Inflammatory macrophage (primary cell): ENCODE results near the gene DPM1.
A peak's percentile ranks its signal among the peaks of the same experiment; 100 is the strongest.

Source experiments
- DNase-seq, 2 donors: peaks; one replicate each; pipeline ENCODE4 v3.0.0-alpha.2; 2020 to 2022
- total RNA-seq, 18 experiments: gene quantifications; one replicate each; lab custom pipeline; 2026; ENCODE audit warnings: mixed read lengths in 6 of 18, inconsistent platforms in 2 of 18; lab: John Stamatoyannopoulos, UW

Gene DPM1
- total RNA-seq: 29.3 to 53.8 (median 47.5) reads per million in 18 experiments

DNA sequence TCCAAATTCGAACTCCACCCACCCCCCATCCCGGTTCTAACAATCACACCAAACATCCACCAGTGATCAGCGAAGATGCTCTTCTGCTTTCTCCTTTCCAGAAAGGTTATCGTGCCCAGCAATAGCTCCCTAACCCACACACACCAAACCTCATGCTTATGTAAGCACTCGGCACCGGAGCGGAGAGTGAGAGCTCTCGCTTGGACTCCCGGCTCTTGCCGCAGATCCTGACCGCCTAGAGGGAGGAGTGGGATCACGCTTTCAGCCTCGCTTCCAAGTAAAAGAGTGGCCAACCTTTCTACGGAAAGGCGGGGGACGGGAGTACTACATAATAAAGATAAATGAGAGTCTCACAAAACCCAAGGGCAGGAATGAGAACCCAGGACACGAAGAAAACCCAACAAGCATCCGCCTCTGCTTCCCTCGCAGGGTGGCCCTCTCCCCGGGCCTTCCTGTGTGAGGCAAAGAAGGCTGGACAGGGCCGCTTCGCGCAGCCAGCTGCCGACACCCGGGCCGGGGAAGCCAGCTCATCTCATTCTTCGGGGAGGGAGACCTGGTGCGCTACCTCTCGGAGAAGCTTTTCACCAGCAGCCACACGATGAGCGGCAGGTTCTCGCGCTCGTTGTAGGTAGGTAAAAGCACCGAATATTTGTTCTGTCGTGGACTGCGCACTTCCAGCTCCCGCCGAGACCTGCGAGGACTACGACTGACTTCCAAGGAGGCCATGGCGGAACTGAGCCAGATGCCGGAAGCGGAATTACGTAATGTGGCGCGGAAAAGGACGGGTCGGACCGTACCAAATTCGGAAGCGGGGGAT, at the start of gene DPM1:
DPM1 (minus strand) TSS at position 735 of the 817 bp plus-strand sequence; CDS start at position 726, 9 bp downstream.
- DNase-seq: peak; percentile 61 to 93

DNA sequence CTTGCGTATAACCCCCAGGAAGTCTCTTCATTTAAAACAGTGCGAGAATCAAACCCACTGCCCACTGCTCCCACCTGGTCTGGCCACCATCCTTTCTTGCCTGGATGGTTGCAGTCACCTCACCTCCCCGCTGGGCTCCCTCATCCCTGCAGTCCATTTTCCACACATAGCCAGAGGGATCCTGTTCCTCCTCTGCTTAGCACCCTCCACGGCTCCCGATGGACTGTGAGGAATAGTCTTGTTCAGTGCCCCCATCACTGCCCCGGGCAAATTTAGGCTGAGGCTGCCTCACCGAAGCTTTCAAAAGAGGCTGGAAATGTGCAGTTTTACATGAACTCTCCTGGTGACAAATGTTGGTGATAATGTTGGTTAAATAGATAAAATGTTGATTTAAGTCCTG, 46.9 kb upstream of the DPM1 start:
- DNase-seq: no peak

DNA sequence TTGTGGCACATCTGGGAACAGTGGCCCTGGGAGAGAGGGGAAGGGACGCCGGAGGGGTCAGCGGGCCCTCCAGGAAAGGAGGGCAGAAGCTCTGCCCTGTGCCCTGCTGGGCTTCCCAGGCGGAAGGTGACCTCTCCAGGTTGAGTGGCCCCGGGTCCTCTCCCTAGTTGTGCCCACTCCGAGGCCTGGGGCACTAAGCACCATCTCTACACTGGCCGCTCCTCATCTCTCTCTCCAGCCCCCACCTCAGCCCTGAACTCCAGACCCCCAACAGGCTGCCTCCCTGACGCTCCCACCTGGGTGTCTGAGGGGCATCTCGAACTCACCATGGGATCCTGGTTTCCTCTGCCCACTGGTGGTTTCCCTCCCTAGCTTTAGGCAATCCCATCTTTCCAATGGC, 46.4 kb upstream of the DPM1 start:
- DNase-seq: no peak

DNA sequence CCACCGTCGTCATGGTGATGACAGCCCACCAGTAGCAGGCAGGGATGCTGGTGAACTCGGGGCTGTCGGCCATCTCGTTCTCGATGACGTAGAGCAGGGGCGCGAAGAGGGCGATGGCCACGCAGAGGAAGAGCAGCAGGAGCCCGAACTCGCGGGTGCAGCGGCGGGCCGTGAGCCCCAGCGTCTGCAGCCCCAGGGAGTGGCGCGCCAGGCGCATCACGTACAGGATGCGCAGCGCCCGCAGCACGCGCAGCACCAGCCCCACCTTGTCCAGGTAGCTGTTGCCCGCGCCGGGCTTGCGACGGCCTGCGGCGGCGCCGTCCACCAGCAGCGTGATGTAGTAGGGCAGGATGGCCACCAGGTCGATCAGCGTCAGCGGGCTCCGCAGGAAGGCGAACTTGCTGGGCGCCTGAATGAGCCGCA, 46.0 kb upstream of the DPM1 start:
- no peak for DNase-seq

DNA sequence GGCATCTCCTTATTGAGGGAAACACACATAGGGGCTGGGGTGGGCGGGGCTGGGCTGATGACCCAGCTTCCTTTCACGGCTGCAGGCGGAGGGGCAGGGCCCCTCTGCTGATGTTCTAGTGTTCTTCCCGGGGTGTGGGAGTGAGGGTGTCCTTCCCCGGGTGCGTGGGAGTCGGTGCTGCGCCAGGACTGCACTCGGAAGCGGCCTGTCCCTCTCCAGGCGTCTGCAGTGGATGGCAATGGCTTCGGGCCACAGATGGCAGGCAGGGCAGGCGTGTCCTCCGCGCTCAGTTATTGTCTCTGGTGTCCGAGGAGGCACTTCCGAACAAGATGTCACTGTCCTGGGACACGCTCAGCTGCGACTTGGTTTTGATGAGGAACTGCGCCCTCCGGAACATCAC, 45.4 kb upstream of the DPM1 start:
- DNase-seq: no peak

DNA sequence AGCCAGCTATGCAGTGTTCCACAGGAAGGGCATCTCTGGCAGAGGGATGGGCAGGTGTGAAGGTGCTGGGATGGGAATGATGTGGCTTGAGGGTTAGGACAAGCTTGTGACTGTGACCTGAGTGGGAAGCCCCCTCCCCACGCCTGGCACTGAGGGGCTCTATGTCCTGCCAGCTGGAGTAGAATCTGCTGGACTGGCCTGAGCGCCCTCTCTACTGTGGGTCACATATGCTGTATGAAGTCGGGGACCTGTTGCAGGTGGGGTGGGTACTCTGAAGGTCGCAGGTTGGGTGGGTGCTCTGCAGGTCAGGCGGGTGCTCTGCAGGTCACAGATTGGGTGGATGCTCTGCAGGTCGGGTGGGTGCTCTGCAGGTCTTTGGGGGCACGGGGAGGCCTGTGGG, 44.3 kb upstream of the DPM1 start:
- no peak for DNase-seq

DNA sequence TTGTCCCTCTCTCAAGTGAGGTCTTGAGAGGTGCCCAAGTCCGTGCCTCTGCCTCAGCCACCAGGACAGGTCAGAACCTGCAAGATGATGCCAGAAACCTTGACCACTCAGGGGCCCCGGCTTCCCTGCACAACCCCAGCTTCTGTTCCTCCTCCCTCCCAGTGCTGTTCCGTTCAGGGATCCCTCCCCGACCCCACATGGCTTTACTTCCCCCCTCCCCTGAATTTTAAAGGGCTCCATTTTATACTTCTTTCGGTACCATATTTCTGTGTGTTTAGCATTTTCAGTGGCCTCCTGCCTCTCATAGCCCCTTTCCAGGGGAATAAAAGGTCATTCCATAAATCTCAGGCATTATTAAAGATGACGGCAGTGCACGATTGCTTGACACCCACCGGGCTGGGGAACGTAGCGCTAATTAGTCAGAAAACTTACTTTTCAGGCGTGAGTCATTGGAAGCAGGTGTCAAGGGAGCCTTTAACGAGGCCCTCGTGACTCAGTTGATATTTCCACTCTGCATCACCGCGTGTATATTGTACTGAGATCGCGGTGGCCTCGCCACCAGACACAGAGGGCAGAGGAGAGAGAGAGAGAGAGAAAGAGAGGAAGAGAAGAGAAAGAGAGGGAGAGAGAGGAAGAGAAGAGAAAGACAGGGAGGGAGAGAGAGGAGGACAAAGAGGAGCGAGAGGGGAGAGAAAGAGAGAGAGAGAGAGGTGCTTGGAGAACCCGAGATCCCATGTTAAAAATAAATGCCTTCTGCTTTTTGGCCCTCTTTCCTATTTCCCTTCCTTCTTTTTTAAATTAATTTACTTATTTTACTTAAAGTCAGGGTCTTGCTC, 43.3 kb upstream of the DPM1 start:
- DNase-seq: no peak

DNA sequence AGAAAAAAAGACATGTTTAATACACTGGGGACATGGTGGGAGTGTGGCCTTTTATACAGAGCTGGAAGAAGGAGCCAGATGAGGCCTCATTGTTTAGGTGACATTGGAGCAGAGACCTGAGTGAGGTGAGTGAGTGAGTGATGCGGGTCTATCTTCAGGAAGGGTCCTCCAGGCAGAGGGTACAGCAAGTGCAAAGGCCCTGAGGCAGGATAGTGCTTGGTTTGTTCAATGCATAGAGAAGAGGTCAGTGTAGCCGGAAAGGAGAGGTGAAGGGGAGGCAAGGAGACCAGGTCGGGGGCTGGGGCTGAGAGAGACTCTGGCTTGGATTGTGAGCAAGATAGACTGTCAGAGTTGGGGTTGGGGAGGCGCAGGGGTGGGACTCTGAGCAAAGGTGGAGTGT, 41.0 kb upstream of the DPM1 start:
- no peak for DNase-seq

DNA sequence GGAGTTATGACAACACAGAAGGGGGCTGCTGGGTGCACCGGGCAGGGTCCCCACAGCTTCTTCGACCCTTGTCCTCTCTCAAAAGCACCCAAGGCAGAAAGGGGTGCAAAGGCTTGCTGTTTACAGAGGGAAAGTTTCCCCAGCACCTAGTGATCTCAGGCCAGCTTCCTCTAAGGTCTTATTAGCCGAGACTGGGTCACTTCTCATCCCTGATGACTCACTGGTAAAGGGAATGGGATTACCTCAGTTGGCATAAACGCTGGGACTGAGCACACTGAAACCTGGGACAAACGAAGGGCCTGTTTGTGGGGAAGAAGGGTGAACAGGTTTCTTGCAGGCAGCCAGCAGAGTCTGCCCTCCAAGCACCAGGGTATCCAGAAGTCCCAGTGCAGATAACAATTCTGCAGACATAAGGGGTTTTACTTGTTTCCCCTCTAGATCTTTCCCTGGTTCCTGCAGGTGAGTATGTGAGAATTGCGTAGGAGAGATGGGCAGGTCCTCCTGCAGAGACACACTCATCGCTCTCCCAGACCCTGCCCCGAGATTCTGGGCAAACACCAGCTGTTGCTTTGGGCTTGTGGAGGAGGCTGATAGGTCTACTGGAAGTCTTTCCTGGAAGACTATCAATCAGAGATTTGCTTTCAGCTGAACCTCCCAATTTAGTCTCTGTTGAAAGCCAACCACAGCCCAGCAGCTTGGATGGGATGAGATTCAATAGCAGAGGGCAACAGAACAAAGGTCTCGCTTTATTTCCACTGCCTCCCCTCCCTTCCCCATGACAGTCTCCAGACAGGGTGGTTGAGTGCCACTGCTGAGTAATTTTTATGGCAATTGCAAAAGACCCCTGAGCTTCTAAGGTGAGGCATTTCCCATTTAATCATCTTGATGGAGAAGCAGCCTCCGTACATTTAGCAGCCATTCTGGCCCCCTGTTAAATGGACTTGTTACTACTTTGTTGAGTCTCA, 38.9 kb upstream of the DPM1 start:
- DNase-seq: no peak

DNA sequence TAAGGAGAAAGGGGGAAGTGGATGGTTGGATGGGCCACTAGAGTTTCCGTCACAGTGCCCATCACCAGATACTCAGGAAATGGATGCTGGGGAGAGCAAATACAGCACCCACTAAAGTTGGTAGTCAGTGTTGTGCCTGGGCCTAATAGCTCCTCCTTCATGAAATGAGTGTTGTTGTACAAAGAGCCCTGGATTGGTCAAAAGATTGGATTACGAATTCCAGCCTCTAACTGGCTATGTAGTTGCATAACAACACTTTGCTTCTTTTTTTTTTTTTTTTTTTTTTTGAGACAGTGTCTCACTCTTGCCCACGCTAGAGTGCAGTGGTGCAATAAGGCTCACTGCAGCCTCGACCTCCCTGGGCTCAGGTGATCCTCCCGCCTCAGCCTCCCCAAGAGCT, 37.2 kb upstream of the DPM1 start:
- DNase-seq: no peak

DNA sequence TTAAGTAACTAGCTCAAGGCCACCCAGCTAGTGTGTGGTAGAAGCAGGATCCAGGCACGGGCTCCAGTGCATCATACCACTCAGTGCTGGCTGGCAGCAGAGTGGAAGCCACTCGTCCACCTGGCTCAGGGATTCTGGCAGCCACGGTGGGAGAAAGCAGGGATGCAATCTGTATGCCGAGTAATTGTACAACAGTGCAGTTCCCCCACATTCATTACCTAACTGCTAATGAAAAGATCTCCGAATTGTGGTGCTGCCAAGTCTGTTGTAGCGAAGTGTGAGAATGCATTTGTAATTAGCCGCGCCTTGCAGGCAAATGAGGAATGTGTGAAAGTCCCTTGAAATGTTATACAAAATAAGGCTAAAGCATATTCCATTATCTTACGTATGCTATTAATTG, 35.5 kb upstream of the DPM1 start:
- no peak for DNase-seq

DNA sequence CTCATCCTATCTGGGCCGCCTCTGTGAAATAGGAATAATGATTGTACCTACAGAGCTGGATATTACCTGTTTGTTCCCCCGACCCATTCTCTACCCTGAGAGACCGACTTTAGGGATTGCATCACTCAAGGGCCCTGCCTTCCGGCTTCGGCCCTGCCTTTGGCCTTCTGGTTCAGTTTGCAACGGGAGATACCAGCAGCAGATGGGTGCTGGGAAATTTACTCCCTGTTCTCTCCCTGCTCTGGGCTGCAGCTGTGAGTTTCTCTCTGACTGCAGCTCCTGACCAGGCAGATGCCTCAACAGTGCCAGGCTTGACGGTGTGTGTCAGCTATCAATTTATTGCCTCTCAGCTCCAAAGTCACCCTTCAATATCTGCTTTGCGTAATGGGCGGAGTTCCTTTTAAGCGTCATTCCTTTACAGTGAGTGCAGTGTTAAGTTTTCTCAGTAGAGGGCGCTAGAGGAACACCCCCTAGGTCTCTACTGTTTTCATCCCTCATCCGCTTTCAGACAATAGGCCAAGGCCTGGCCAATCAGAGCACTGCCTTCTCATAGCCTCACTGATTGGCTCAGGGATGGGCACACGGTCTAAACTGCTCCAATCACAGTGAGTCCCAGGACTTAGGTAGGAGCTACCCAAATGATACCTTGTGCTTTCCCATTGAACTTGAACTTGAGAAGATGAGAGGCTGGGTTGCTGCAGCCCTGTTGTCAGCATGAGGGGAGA, 34.6 kb upstream of the DPM1 start:
- DNase-seq: peak; percentile 51 to 60

DNA sequence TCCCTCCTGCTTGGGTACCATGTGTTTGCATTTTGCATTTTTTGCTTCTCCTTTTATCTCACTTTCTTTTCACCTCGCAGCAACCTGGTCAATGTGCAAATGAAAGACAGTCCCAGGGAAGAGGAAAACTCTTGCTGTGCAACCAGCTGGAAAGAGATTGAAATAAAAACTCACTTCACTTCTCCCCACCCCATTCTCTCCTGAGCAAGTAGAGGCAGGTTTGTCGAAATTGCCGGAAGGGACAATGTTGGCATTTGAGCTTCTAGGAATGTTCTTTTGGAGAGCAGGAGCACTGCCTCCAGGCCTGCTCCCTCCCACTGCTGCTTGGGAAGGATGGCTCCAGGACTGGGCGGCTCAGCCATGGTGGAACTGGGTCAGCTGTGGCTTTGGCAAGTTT, 34.0 kb upstream of the DPM1 start:
- DNase-seq: no peak

DNA sequence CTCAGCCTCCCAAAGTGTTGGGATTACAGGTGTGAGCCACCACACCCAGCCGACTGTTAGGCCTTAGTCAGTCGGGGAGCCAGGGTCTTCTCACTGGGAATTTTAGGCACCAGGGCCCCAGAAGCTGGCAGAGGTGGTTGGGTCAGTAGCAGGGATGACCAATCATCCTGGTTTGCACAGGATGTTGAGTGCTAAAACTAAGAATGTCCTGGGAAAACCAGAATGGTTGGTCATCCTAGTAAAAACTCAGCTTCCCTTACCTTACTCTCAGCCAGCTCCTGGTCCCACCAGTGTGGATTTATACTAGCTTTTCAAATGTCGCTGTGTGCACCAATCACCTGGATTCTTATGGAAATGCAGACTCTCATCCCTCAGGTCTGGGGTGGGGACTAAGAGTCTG, 32.7 kb upstream of the DPM1 start:
- no peak for DNase-seq

DNA sequence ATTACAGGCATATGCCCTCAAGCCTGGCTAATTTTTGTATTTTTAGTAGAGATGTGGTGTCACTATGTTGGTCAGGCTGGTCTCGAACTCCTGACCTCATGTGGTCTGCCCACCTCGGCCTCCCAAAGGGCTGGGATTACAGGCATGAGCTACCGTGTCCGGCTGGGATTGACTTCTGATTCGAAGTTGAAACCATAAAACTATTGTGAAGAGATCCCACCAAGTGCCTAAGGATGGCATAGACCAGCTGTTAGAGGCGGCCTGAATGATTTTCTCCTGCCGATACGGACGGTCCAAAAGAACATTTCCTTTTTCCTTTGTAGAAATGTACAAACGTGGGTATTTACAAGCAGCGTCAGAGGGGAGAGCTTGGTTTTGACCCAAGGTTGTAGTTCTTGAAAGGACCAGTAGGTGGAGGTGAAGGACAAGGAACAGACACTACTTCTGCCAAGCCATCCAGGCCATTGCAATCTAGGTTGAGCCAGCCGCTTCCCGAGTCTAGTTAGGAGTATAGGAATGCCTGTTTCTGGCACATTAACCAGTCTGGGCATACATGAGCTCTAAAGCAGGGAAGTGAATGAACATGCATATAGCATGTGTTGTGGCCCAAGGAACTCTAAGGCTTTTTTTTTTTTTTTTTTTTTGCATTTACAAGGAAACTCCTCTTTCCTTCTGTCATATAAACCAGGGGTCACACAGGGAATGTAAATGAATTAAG, 29.3 kb upstream of the DPM1 start:
- peak; percentile 80 to 84 for DNase-seq

DNA sequence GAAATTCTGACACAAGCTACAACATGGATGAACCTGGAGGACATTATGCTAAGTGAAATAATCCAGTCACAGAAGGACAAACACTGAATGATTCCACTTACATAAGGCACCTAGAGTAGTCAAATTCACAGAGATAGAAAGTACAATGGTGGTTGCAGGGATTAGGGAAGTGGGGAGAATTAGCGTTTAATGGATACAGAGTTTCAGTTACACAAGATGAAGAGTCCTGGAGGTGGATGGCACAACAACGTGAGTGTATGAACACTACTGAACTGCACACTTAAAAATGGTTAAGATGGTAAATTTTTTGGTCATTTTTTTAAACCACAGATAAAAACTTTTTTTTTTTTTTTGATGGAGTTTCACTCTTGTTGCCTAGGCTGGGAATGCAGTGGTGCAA, 25.0 kb upstream of the DPM1 start:
- peak; percentile 50 for DNase-seq

DNA sequence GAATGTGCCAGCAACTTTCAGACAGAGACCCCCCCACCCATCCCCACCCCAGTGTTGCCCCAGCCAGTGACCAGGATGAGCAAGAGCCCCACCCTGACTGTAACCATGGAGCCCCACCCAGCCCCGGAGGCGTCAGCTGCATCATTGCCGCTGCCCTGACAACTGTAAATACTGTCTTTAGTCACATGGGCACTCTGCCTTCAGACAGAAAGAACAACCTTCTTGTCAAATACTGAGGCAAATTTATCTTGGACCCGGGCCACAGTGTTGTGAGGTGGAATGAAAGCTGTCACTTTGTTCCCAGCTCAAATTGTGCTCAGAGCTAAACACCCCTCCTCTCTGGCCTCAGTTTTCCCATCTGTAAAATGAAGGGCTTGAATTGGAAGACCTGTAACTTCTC, 24.0 kb upstream of the DPM1 start:
- peak; percentile 48 to 54 for DNase-seq

DNA sequence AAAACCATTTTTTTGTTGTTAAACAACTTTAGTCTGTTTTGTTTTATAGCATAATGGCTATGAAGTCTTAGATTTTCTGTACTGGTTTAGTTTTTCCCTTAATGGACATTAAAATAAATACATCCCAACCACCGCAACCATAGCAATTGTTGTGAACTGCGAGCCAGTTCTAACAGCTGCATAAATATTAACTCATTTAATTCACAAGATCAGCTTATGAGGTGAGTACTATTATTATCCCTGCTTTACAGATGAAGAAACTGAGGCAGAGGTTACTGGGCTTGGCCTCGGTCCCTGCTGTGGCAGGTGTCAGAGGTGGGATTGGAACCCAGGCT, 23.3 kb upstream of the DPM1 start:
- no peak for DNase-seq

DNA sequence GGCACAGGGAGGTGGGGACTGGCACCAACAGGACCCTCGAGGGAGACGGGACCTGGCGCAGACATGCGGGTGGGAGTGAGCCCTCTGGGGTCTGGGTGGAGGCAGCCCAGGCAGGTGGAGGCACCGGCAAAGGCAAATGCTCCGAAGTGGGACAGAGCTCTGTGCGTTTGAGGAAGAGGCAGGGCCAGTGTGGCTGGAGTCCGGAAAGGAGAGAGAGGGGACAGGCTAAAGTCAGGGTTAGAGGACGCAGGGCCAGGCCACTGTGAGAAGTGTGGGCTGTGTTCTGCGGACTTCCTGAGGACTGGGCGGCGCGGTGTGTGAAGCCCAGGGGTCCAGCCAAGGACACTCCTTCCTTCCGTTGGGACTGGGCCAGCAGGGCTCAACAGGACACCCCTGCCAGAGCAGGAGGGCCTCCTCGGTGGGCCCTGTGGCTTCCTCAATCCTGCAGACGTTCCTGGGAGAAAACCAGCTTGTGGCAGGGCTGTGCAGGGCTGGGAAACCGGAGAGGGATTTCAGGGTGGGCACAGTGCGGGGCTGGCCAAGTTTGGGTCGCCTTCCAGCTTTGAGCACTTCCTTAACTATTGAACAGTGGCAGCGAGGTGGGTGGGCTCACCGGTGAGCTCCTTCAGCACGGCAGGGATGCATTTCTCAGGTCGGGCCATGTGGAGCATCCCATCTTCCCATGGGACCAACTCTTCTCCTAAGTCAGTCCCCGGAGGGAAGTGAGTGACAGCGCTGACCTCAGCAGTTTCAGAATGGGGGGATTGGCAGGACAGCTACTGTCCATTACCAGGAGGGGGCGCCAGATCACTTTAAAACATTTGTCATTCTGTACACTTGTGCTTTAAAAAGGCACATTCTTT, 22.8 kb upstream of the DPM1 start:
- DNase-seq: peak; percentile 60 to 62

DNA sequence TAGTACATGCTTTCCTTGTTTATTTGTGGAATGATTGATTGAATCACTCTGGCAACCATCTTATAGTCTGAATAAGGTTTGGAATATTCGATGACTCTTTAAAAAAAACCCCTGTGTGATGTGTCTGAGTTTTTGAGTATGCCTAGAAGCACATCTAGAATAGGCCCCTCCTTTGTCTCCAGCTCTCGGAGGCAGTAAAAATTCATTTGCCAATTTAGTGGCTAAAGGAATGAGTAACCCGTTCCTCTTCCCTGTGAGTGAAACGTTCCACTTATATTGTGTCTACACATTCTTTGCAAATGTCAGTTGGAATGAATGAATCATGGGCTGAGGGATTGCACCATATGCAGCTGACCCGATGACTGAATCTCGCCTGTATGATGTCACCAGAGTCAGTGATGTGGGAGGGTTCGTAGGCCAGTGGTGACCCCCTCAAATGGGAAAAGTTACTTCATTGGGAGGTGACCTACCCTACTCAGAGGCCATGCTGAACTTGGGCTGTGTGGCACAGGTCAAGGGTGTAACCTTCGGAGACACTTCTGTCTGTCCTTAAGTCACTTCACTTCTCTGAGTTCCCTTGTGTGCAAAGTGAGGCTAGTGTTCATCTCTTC, 21.8 kb upstream of the DPM1 start:
- peak; percentile 96 to 97 for DNase-seq
